Lung (tissue), 12 donors: Measurements from ENCODE around the gene FILIP1L. TPM values are rescaled to one million over a fixed set of nuclear protein-coding genes. Genes with fewer than 3 reads are reported as not detected.

Source experiments
- ATAC-seq: fragments of 200-7000 bp; cut with Tn5 transposase; one replicate; pipeline ENCODE4 v1.9.1; 2020; ENCODE audit warnings: moderate number of reproducible peaks; ENCODE audit not compliant: insufficient read depth, low FRiP score
- DNase-seq, 3 donors: peaks; one replicate each; pipeline ENCODE4 v3.0.0-alpha.2; 2013 to 2017
- H3K27ac ChIP-seq, 2 donors: one replicate each; pipeline ENCODE4 v1.5.1; 2013; ENCODE audit warnings: mild to moderate bottlenecking in 2 of 2, moderate library complexity in 2 of 2, control low read depth in 1 of 2, inconsistent platforms in 1 of 2, low read depth in 1 of 2, low read length in 1 of 2
- H3K27me3 ChIP-seq, 3 donors: one replicate each; pipeline ENCODE4 v1.5.1; 2013; ENCODE audit warnings: low read length in 2 of 3; ENCODE audit not compliant: control insufficient read depth in 3 of 3, insufficient read depth in 3 of 3
- H3K36me3 ChIP-seq, 4 donors: one replicate each; pipeline ENCODE4 v1.5.1; 2013; ENCODE audit warnings: low read length in 4 of 4, mild to moderate bottlenecking in 1 of 4, moderate library complexity in 1 of 4; ENCODE audit not compliant: control insufficient read depth in 4 of 4, insufficient read depth in 4 of 4
- H3K4me1 ChIP-seq, 5 donors: one replicate each; pipeline ENCODE4 v1.5.1; 2013; ENCODE audit warnings: low read length in 5 of 5, mild to moderate bottlenecking in 2 of 5, moderate library complexity in 1 of 5; ENCODE audit not compliant: control insufficient read depth in 5 of 5, insufficient read depth in 5 of 5
- H3K4me3 ChIP-seq: one replicate; pipeline ENCODE4 v1.5.1; 2013; ENCODE audit warnings: mild to moderate bottlenecking, control low read depth, moderate library complexity
- H3K9ac ChIP-seq, 2 donors: one replicate each; pipeline ENCODE4 v1.5.1; 2013; ENCODE audit warnings: low read length in 2 of 2, control low read depth in 1 of 2; ENCODE audit not compliant: insufficient read depth in 1 of 2
- H3K9me3 ChIP-seq, 4 donors: one replicate each; pipeline ENCODE4 v1.5.1; 2013; ENCODE audit warnings: low read length in 3 of 4, mild to moderate bottlenecking in 1 of 4, moderate library complexity in 1 of 4; ENCODE audit not compliant: control insufficient read depth in 4 of 4, insufficient read depth in 3 of 4
- CTCF ChIP-seq: IDR thresholded peaks from 2 replicates; pipeline ENCODE4 v1.5.1; 2012; ENCODE audit warnings: mild to moderate bottlenecking; ENCODE audit errors: control extremely low read depth, extremely low read depth
- WGBS, 2 donors: extraction: QIAGEN DNeasy Blood & Tissue Kit; methylation state at CpG; one replicate each; pipeline ENCODE4 v1.1.7; 2013; 5-methylcytosine and 5-hydroxymethylcytosine counted together
- polyA plus RNA-seq, 2 donors: library from polyadenylated mRNA; stranded (reverse); fragments of 200-250 nt; gene quantifications; one replicate each; pipeline ENCODE4 v1.2.1, GENCODE V29; 2013
- total RNA-seq, 2 donors: library from RNA; depleted of rRNA in 1 of 2; stranded (reverse); fragments of >200 nt in 1 of 2; gene quantifications; one replicate each; pipeline ENCODE4 v1.2.1, GENCODE V29; 2014 to 2021
- donor health status: control.
- donor health status: control.
- donor health status: Bipolar disorder and iron deficiency.
- donor health status: healthy.
- donor health status: DM: yes; HTN: yes; CAD: no.

FILIP1L gene
- total and polyA plus RNA-seq, 4 donors: 8.3 to 27.8 (median 22.5) TPM

- Histone ChIP-seq H3K4me1 (peaks cover 0 to 14% (median 9%) of the 10 kb centered on the region in 5 donors), H3K27me3 (no peaks in the 10 kb centered on the region), H3K9me3 (peaks cover 0 to 6% (median 0%) of the 10 kb centered on the region in 4 donors), H3K27ac (no peak overlapping the region), H3K4me3 (no peak overlapping the region), H3K9ac (no peak overlapping the region), H3K36me3 (peaks cover 0 to 8% (median 2%) of the 10 kb centered on the region in 4 donors)
- no peak for ATAC-seq
- no peak for TF ChIP-seq CTCF
- DNase-seq: no peak
Observed at GRCh38 chr3:100155590-100155989, 41.3 kb upstream of the FILIP1L start.

GRCh38 chr3:100155128-100155527, 40.8 kb upstream of the FILIP1L start:
- Histone ChIP-seq H3K27ac (no peak overlapping the region), H3K4me1 (peaks cover 0 to 12% (median 10%) of the 10 kb centered on the region in 5 donors)
- no peak for TF ChIP-seq CTCF

GRCh38 chr3:100154171-100154570, 39.9 kb upstream of the FILIP1L start:
- TF ChIP-seq CTCF: no peak

More at GRCh38 chr3:100155128-100155527, 40.8 kb upstream of the FILIP1L start:
- no peak for DNase-seq
- Histone ChIP-seq H3K27me3 (no peaks in the 10 kb centered on the region), H3K36me3 (peaks cover 0 to 8% (median 2%) of the 10 kb centered on the region in 4 donors), H3K9ac (no peak overlapping the region), H3K4me3 (no peak overlapping the region), H3K9me3 (peaks cover 0 to 6% (median 0%) of the 10 kb centered on the region in 4 donors)
- no peak for ATAC-seq

More at GRCh38 chr3:100154171-100154570, 39.9 kb upstream of the FILIP1L start:
- Histone ChIP-seq H3K4me3 (no peak overlapping the region), H3K9ac (no peak overlapping the region), H3K9me3 (peaks cover 0 to 6% (median 0%) of the 10 kb centered on the region in 4 donors), H3K4me1 (peaks cover 0 to 7% (median under 1%) of the 10 kb centered on the region in 5 donors), H3K36me3 (peaks cover 0 to 8% (median 2%) of the 10 kb centered on the region in 4 donors), H3K27ac (no peak overlapping the region), H3K27me3 (no peaks in the 10 kb centered on the region)
- WGBS, 2 donors: 98 to 100% methylated on average over 1 of the region's 1 CpG
- DNase-seq: no peak
- no peak for ATAC-seq
